ENCODE measurements around the gene DPM3. TPM values are rescaled to one million over a fixed set of nuclear protein-coding genes. Genes with fewer than 3 reads are reported as not detected.

The DPM3 gene
- total RNA-seq, 4 donors from 2014 or later, result 43.3 to 154 (median 94.8) TPM

GRCh38 chr1:155125511-155125945 is 14.8 kb downstream of the DPM3 start:
- Histone ChIP-seq H3K36me3 (no peaks in the 10 kb centered on the region), H3K27me3 (no peaks in the 10 kb centered on the region), H3K27ac (peak overlapping the region; percentile 62 to 98 (median 96)), H3K9me3 (no peaks in the 10 kb centered on the region), H3K4me1 (peaks cover 25 to 36% of the 10 kb centered on the region in 2 donors), H3K4me3 (replicated peaks in 1 of 3) (peak overlapping the region in 1 of 3 donors; percentile 82)
- TF ChIP-seq POLR2A (IDR thresholded peaks at IDR 0.05) (no peak), CTCF (IDR thresholded peaks at IDR 0.05) (no peak)
- DNase-seq, result peak; percentile 20 to 27
- WGBS, 2 donors, result 69 to 70% methylated on average over 2 to 5 of the region's 11 CpGs
- intact Hi-C loops (cut with DNase I), result loop anchor here (5.0 kb wide), 1 partner anchor 33 kb away; no protein-coding TSS in a partner anchor

GRCh38 chr1:155124503-155125463 is 15.5 kb downstream of the DPM3 start:
- no peak for DNase-seq
- Histone ChIP-seq H3K4me3 (replicated peaks in 1 of 3) (no peak overlapping the region), H3K9me3 (no peaks in the 10 kb centered on the region), H3K27me3 (no peaks in the 10 kb centered on the region), H3K36me3 (no peaks in the 10 kb centered on the region), H3K27ac (no peak overlapping the region), H3K4me1 (peaks cover 24 to 30% of the 10 kb centered on the region in 2 donors)
- no peak for TF ChIP-seq POLR2A (IDR thresholded peaks at IDR 0.05)
- TF ChIP-seq CTCF (IDR thresholded peaks at IDR 0.05), result no peak
- intact Hi-C loops (cut with DNase I), result loop anchor here (5.0 kb wide), 1 partner anchor 32 kb away; no protein-coding TSS in a partner anchor
- WGBS, 2 donors, result 84 to 90% methylated on average over 15 to 16 of the region's 16 CpGs

- H3K4me1 ChIP-seq, result peaks cover 16 to 21% of the 10 kb centered on the region in 2 donors
- intact Hi-C loops (cut with DNase I), result no loop called here
- DNase-seq, result no peak
- no peaks in the 10 kb centered on the region for H3K27me3 ChIP-seq
- no peaks in the 10 kb centered on the region for H3K36me3 ChIP-seq
- H3K27ac ChIP-seq, result no peak overlapping the region
- WGBS, 2 donors, result 72 to 82% methylated on average over 4 of the region's 4 CpGs
- no peak overlapping the region for H3K4me3 ChIP-seq (replicated peaks in 1 of 3)
- TF ChIP-seq POLR2A (IDR thresholded peaks at IDR 0.05) (no peak), CTCF (IDR thresholded peaks at IDR 0.05) (no peak)
- no peaks in the 10 kb centered on the region for H3K9me3 ChIP-seq
These were observed 16.5 kb downstream of the DPM3 start for GRCh38 chr1:155123801-155124200.

GRCh38 chr1:155122308-155122707 is 18.0 kb downstream of the DPM3 start:
- no peak overlapping the region for H3K4me3 ChIP-seq (replicated peaks in 1 of 3)

More at GRCh38 chr1:155122308-155122707, 18.0 kb downstream of the DPM3 start:
- intact Hi-C loops (cut with DNase I), result no loop called here
- Histone ChIP-seq H3K9me3 (no peaks in the 10 kb centered on the region), H3K27me3 (no peaks in the 10 kb centered on the region), H3K4me1 (peaks cover 16 to 19% of the 10 kb centered on the region in 2 donors), H3K36me3 (no peaks in the 10 kb centered on the region), H3K27ac (no peak overlapping the region)
- TF ChIP-seq POLR2A (IDR thresholded peaks at IDR 0.05), result no peak
- TF ChIP-seq CTCF (IDR thresholded peaks at IDR 0.05), result no peak
- DNase-seq, result no peak
- 94 to 96% methylated on average over 2 of the region's 2 CpGs for WGBS, 2 donors
